ENCODE data around the gene BBS7.
A peak's percentile ranks its signal among the peaks of the same experiment; 100 is the strongest.

The BBS7 gene

GRCh38 chr4:121827853-121828252 is 42.4 kb downstream of the BBS7 start:
- peak; percentile 12 for DNase-seq (ENCODE audit: low spot score)

GRCh38 chr4:121824950-121825349 is 45.3 kb downstream of the BBS7 start:
- DNase-seq (ENCODE audit: low spot score): no peak

- DNase-seq (ENCODE audit: low spot score): no peak
These were observed 46.1 kb downstream of the BBS7 start for GRCh38 chr4:121824171-121824527.

- DNase-seq (ENCODE audit: low spot score): peak; percentile 90
These were observed 46.6 kb downstream of the BBS7 start, which contains the start of gene CCNA2 for GRCh38 chr4:121823505-121824170. Gene CCNA2 (minus strand): TSS chr4:121823883. CDS start chr4:121823628, 255 bp downstream.

GRCh38 chr4:121822796-121823504 is 47.3 kb downstream of the BBS7 start:
- peak; percentile 26 for DNase-seq (ENCODE audit: low spot score)

- DNase-seq (ENCODE audit: low spot score): no peak
These were observed 48.2 kb downstream of the BBS7 start for GRCh38 chr4:121822047-121822446.

- DNase-seq (ENCODE audit: low spot score): no peak
These were observed 50.9 kb downstream of the BBS7 start for GRCh38 chr4:121819216-121819965.

- DNase-seq (ENCODE audit: low spot score): no peak
These were observed 52.1 kb downstream of the BBS7 start for GRCh38 chr4:121818215-121818614.

GRCh38 chr4:121817701-121818100 is 52.6 kb downstream of the BBS7 start:
- no peak for DNase-seq (ENCODE audit: low spot score)

- DNase-seq (ENCODE audit: low spot score): no peak
These were observed 53.3 kb downstream of the BBS7 start for GRCh38 chr4:121817006-121817405.

GRCh38 chr4:121814756-121815155 is 55.5 kb downstream of the BBS7 start:
- DNase-seq (ENCODE audit: low spot score): no peak

GRCh38 chr4:121811122-121811521 is 59.2 kb downstream of the BBS7 start:
- DNase-seq (ENCODE audit: low spot score): no peak

- no peak for DNase-seq (ENCODE audit: low spot score)
These were observed 63.9 kb downstream of the BBS7 start for GRCh38 chr4:121806411-121806810.

- no peak for DNase-seq (ENCODE audit: low spot score)
These were observed 68.6 kb downstream of the BBS7 start for GRCh38 chr4:121801715-121802075.

GRCh38 chr4:121800961-121801714 is 69.1 kb downstream of the BBS7 start, which contains the start of gene EXOSC9:
Gene EXOSC9 (plus strand): TSS chr4:121801323. CDS start chr4:121801425, 102 bp downstream.
- peak; percentile 76 for DNase-seq (ENCODE audit: low spot score)

GRCh38 chr4:121800638-121800960 is 69.7 kb downstream of the BBS7 start:
- no peak for DNase-seq (ENCODE audit: low spot score)

GRCh38 chr4:121799867-121800501 is 70.3 kb downstream of the BBS7 start:
- no peak for DNase-seq (ENCODE audit: low spot score)

- no peak for DNase-seq (ENCODE audit: low spot score)
These were observed 71.0 kb downstream of the BBS7 start for GRCh38 chr4:121799208-121799823.

- no peak for DNase-seq (ENCODE audit: low spot score)
These were observed 74.0 kb downstream of the BBS7 start for GRCh38 chr4:121796283-121796682.

GRCh38 chr4:121794505-121795188 is 75.6 kb downstream of the BBS7 start:
- no peak for DNase-seq (ENCODE audit: low spot score)

- no peak for DNase-seq (ENCODE audit: low spot score)
These were observed 77.3 kb downstream of the BBS7 start for GRCh38 chr4:121792966-121793365.
